HG03575 (cell line): ENCODE results near the gene TMED6.
"Not testable (repeated sequence)": the region's sequence is repeated elsewhere in the genome, so short reads cannot be mapped to it uniquely, and the experiment has no call there.

Experiments used
- ATAC-seq: cut with Tn5 transposase; IDR thresholded peaks from one replicate; pipeline ENCODE4 v1.9.1; 2021; ENCODE audit not compliant: unreplicated experiment, insufficient number of reproducible peaks, low FRiP score; ENCODE audit errors: extremely low read depth

Gene TMED6

GRCh38 chr16:69365901-69366300 lies 14.3 kb upstream of the TMED6 start:
- no peak for ATAC-seq

- ATAC-seq = no peak
Measured at GRCh38 chr16:69364088-69364487, 12.5 kb upstream of the TMED6 start.

DNA sequence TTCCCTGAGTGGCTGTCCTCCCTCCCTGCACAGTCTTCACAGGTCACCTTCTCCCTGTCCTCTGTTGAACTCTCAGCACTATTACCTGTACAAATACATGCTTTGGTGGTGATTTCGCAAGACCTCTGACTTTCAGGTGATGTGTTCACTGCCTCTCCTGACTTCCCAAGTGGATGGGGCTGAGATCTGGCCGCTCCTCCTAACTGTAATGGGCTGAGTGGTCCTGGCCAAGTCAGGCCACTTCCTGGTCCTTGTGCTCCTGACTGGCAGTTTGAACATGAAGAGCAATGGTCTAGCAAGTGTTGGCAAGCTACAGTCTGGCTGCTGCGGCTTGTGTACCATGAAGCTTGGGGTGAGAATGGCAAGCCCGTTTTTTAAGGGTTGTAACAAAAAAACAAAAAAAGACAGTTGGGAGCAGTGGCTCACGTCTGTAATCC lies 11.7 kb upstream of the TMED6 start:
- no peak for ATAC-seq

- ATAC-seq = not testable (repeated sequence)
Measured at GRCh38 chr16:69360070-69360469, 8.5 kb upstream of the TMED6 start.

- ATAC-seq = no peak
Measured at GRCh38 chr16:69350536-69351133, 951 bp downstream of the TMED6 start.

GRCh38 chr16:69349536-69349935 lies 2.0 kb downstream of the TMED6 start:
- ATAC-seq = no peak

DNA sequence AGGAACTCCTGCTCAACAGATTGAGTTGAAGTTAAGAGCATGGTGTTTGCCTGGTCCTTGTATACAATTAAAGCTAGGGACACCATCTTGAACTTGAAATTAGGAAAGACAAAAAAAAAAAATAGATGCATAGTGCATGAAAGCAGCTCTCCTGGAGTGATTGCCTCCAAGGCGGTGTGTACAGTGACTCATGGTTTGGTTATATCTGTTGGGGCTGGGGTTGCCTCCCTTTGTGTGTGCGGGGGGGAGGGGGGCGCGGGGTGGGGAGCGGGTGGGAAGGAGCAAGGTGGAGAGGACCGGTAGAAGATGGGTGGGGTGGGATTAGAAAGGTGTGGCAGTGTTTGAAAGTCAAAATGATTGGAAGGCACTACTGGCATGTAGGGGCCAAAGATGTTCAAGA lies 3.4 kb downstream of the TMED6 start:
- ATAC-seq = no peak

DNA sequence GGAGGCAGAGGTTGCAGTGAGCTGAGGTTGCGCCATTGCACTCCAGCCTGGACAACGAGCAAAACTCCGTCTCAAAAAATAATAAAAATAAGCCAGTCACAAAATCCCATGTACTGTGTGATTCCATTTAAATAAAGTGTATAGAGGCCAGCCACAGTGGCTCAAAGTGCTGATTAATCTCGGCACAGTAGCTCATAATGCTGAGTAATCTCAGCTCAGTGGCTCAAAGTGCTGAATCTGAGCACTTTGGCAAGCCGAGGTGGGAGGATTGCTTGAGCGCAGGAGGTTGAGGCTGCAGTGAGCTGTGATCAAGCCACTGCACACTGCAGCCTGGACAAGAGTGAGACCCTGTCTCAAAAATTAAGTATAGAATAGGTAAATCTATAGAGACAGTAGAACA lies 4.9 kb downstream of the TMED6 start:
- ATAC-seq = no peak

DNA sequence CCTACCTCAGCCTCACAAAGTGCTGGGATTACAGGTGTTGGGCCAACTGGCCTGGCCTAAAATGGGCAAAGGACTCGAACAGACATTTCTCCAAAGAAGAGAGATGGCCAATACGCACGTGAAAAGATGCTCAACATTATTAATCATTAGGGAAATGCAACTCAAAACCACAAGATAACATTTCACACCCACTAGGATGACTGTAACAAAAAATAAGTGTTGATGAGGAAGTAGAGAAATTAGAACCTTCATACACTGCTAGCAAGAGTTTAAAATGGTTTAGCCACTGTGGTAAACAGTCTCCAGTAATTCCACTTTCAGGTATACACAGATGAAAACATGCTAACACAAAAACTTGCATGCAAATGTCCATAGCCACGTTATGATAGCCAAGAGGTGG lies 5.7 kb downstream of the TMED6 start:
- ATAC-seq = no peak

DNA sequence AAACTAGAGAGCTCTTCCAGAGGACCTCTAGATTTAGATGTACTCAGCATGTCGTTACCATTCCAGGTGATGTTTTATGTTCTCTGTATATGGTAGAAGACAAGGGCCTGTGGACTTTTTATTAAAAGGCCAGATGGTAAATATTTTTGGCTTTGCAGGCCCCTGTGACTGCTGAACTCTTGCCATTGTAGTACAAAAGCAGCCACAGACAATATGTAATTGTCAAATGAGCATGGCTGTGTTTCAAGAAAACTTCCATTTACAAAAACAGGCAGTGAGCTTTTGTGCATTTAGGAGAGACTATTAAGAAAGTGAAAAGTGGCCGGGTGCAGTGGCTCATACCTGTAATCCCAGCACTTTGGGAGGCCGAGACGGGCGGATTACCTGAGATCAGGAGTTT lies 7.4 kb downstream of the TMED6 start:
- ATAC-seq = no peak

DNA sequence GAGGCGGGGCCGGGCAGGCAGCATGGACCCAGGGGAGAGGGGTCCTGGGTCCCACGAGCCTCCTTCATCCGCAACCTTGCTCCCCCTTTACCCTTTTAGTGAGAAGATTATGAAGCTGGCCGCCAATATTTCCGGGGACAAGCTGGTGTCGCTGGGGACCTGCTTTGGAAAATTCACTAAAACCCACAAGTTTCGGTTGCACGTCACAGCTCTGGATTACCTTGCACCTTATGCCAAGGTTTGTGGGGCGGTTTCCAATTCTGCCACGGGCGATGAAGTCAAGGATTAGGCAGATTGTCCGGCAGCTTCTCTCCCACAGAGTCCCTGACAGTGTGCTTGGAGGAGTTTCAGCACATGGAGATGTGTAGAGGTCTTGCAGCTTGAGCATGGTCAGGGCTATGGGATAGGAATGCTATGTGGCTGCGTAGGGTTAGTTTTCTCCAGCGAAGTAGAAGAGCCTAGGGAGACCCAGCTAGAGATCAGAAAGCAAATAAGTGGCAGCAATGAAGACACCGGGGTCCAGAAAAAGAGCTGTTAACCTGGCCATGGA lies 11.4 kb downstream of the TMED6 start:
- no peak for ATAC-seq

DNA sequence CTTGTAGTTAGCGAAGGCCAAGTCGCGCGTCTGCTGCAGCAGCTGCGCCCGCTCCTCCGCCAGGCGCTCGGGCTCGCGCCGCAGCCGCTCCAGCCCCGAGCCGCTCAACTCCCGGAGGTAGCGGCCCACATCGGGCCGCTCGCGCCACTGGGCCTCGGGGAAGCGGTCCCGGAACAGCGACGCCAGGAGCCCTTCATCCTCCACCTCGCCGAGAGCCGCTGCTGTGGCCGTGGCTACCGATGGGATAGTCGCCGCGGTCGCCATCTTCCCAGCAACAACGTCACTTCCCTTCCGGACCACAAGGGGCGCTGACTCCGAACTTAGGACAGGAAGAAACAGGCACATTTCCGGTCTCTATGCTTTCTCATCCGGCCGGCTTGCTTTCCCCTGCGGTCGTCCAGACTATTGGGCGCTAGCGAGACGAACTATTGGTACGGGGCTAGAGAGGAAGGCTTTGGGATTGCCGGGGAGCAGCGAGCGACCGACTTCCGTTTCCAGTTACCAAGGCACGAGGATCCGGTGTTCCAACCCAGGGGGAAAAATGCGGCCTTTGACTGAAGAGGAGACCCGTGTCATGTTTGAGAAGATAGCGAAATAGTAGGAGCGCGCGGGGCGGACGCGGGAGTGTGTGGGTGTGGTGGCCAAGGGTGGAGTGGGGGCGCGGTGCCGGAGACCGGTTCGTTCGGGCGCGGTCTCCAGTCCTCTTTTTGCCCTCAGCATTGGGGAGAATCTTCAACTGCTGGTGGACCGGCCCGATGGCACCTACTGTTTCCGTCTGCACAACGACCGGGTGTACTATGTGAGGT lies 12.1 kb downstream of the TMED6 start, which contains the start of the genes COG8 and NIP7:
Gene COG8 (minus strand): TSS at position 276 of the 806 bp plus-strand sequence. CDS start 12 bp downstream, at position 264.
Gene NIP7 (plus strand): TSS at position 484 of the 806 bp plus-strand sequence. CDS start 58 bp downstream, at position 542.
- no peak for ATAC-seq

DNA sequence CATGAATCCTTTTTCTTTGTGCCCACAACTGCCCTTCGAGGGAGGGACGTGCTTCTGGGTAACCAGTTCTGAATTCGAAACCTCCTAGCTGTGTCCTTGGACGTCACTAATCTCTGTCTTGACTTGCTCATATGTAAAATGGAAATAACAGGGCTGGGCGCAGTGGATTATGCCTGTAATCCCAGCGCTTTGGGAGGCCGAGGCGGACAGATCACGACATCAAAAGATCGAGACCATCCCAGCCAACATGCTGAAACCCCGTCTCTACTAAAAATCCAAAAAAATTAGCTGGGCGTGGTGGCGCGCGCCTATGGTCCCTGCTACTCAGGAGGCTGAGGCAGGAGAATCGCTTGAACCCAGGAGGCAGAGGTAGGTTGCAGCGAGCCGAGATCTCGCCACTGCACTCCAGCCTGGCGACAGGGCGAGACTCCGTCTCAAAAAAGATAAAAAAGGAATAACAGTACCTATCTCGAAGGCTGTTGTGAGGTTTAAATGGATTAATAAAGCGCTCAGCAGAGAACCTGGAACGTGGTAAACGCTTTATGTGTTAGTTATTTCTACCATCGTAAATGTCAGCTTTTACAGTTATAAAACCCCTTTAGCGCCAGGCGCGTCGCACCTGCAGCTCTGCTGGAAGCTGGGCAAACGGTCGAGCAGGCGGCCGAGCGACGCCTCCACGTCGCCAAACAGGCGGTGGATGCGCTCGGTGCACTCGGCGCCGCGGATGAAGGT lies 12.9 kb downstream of the TMED6 start:
- ATAC-seq = no peak

GRCh38 chr16:69334696-69335095 lies 16.9 kb downstream of the TMED6 start:
- no peak for ATAC-seq

- peak; percentile 53 for ATAC-seq
Measured at GRCh38 chr16:69330286-69331109, 21.1 kb downstream of the TMED6 start, which contains the start of gene PDF. PDF (minus strand) TSS chr16:69330588; CDS start chr16:69330570, 18 bp downstream.

DNA sequence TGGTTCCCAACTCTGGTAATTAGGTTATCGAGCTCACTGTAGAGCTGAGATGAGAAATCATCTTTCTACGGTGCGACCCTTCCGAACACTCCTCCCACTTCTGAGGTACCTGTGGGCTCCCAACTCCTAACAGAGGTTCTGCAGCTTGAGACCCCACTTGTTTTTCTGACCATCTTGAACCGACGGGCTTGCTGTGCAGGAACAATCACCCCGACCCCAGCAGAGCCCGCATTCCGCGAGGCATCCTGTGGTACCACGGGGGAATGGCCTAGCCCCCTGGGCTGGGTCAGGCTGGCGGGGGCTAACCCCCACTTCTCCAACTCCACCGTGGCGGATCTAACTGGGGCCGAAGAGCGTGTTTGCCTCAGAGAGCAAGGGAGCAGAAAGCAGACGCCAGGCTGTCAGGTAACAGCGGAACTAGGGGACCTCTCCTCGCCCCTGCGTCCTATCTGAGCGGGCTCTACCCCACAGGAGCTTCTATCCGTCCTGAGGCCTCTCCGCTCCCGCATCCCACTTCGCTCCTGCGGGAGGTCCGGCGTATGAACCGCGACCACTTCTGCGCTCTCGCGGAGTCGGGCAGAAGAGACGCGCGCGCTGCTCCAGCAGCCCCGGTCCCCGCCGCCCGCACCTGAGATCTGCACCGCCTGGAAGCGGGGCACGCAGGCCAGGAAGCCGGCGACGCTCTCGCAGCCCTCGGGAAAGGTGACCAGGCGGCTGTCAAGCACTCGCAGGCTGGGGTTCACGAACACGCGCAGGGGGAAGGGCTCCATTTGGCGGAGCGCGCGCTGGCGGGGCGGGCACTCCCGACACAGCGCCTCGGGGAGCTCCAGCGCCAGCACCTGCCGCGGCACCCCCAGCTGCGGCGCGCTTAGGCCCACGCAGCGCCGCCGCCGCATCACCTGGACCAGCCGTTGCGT lies 22.0 kb downstream of the TMED6 start:
- no peak for ATAC-seq

DNA sequence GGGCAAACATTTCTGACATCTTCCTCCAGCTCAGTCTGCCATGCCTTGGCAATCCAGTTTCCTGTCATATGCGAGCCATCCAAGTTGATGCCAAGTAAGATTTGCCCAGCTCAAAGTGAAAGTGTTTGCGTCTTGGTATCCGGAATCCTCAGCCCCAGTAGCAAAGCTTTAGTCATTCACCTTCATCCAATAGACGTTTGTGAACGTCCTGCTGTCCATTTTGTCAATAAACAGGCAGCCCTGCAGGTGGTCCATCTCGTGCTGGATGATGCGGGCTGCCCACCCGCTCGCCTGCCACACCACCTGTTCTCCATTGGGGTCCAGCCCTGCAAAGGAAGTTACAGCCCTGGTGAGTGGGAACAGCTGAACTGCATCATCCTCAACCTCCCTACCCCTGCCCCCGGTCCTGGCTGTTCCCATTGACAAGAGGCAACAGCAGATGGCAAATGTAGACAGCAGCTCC lies 22.7 kb downstream of the TMED6 start:
- ATAC-seq = no peak
